SK-N-MC (cell line): ENCODE data around the gene ACOXL.

Experiments used
- EZH2 ChIP-seq: fragments of 200-600 bp; sonication (generic); IDR thresholded peaks from one replicate; pipeline ENCODE4 v1.6.1; 2017; ENCODE audit warnings: antibody characterized with exemption
- FOXP2 ChIP-seq: optimal IDR thresholded peaks from 2 replicates; pipeline ENCODE3; 2011; ENCODE audit warnings: mild to moderate bottlenecking, moderate library complexity; ENCODE audit not compliant: insufficient read depth; ENCODE audit errors: extremely low read length, control extremely low read depth
- POLR2AphosphoS5 ChIP-seq: IDR thresholded peaks from 2 replicates; pipeline ENCODE4 v1.6.1; 2012; ENCODE audit warnings: mild to moderate bottlenecking, low read depth, low read length, borderline replicate concordance

GRCh38 chr2:110794390-110794789, 62.0 kb downstream of the ACOXL start:
- TF ChIP-seq POLR2AphosphoS5: no peak
- TF ChIP-seq EZH2: no peak
- TF ChIP-seq FOXP2: no peak
